Fibroblast of skin of left quadriceps (primary cell): ENCODE measurements around the gene NAB1.

Source experiments
- DNase-seq, 2 experiments: peaks; one replicate each; pipeline ENCODE4 v3.0.0-alpha.2; 2013; ENCODE audit warnings: low read depth in 2 of 2

NAB1 gene

DNA sequence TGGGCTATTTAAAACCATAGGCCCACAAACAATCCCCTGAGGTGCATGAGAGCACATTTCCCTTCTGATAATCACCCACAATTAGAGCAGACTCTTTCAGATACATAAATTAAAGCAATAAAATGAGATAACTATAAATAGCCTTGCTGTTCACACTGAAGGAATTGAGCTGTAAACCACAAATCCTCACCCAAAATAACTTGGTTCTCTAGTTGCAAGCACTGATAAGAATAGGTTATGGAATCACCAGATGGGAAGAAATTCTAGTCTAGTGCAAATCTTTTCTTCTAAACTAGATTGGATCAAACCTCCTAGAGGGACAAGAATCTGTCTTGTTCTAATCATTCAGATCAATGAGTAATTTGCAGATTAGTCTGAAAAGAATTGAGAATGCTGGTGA is 64.6 kb downstream of the NAB1 start:
- no peak for DNase-seq

- DNase-seq: no peak
Observed at GRCh38 chr2:190714958-190715357, 66.1 kb downstream of the NAB1 start.

DNA sequence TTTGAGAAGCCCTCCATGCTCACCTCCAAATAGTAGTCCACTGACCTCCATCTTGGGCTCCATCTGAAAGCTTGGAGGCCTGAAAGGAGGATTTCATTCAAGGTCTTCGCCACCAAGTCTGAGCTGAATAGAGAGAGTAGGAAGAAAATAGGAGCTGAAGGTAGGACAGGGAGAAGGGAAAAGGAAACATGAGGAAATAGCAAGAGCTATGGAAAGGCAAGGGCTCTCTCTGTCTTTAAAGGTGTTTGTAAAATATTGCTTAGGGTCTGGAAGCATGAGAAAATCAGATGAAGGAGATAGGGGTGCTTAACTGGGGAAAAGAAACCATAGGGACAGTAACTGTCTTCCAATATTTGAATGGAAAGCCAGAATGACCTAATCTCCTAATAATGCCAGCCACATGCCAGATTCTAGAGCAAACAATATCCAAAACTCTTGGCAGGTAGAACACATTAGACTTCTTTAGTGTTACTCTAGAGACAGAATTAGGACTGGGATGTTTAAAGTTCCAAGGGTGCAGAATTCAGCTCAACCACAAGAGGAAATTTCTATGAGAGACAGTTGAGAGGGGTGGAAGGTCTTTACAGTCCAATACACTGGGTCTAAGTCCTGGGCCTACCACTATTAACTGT is 67.4 kb downstream of the NAB1 start:
- no peak for DNase-seq

DNA sequence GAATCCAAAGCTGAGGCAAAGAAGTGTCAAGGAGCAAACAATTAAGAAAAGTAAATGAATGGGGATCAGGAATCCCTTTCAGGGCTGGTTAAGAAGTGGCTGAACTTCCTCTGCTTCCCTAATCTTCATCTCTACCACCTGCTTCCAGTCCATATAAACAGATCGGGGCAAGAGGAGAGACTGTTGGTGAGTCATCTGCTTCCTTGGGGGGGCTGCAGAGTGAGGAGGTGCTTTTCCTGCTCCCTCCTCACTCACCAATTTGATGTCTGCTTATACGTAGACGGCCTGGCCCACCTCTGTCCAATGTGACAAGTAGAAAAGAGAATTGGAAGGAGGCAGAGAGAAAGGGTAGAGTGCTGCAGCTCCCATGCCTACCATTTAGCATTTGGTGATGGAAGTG is 68.4 kb downstream of the NAB1 start:
- no peak for DNase-seq

DNA sequence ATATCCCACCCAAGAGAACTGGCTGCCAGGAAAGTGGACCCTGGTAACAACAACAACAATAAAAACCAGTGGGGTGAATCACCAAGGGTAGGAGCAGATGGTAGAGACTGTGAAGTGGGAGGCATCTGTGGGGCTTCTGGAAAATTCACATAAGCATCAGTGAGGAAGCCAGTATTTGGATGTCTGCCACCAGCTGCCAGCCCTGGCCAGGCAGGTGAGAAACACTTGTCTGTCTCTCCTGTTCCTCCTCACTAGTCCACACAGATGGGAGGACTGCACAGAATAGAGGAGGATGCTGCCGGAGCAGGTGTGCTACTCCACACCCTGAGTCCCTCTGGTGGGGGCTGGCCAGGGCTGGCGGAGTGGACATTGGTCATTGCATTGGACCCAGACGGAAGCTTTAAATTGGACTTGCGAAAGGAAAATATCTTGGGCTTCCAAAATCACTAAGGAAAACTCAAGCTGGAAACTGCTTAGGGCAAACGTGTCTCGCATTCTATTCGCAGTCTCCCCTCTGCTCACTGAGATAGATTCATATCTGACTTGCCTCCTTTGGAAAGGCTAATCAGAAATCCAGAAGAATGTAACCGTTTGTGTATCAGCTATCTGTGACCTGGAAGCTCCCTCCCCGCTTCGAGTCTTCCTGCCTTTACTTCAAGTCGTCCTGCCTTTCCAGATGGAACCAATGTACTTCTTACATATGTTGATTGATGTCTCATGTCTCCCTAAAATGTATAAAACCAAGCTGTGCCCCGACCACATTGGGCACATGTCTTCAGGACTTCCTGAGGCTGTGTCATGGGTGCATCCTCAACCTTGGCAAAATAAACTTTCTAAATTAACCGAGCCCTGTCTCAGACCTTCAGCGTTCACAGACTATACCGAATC is 69.1 kb downstream of the NAB1 start:
- DNase-seq: no peak

DNA sequence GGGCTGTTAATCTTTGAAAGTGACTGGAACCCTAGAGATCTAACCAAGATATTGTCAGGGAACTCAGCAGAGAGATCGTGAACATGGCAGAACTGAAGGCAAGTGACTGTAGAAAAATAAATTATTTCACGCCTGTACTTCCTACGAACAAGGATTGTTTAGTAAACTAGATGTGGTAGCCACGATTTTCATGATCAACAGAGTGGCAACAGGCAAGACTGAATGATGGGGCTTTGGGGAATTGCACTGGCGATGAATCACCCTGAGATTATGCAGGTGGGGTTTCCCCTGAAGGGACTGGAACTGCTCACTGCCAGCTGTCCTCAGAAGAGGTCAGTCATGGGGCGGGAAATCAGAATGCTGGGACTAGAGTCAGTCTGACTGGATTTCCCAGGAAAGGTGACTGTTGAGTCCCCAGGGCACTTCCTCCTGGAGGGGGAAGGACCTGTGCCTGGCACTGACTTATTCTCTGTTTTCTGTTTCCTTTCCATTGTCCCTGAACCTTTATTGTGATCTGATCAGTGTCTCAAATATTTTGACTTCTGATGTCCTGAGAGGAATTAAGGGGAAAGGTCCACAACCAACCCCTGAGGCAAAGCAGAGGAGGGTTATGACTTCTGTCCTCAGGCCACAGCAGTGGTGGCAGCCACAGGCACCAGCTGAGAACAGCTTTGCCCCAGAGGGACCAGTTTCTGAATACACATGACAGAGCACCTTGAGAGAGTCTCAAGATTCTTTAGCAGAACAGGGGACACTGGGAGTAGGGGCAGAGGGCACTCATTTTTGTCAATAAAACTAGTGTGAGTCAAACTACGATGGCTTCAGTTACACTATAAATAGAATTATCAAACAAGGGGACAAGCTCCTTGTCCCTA is 70.0 kb downstream of the NAB1 start:
- DNase-seq: peak in 1 of 2 experiments; percentile 34

DNA sequence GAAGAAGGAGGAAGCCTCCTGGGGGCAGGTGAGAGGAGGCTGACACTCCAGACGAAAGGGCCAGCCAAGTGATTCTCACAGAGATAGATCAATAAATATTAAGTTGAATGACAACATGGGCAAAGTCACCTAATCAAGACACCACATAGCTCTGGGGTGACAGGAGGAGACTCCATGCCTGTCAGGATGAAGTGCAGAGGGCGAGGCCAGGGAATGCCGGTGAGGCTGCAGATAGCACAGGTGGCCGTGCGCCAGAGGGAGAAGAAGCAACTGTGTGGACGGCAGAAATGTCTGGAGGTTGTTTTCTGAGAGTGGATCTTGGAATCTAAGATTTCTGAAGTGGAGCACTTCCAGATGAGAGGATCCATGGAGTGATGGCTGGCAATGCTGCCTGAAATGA is 71.4 kb downstream of the NAB1 start:
- DNase-seq: no peak

DNA sequence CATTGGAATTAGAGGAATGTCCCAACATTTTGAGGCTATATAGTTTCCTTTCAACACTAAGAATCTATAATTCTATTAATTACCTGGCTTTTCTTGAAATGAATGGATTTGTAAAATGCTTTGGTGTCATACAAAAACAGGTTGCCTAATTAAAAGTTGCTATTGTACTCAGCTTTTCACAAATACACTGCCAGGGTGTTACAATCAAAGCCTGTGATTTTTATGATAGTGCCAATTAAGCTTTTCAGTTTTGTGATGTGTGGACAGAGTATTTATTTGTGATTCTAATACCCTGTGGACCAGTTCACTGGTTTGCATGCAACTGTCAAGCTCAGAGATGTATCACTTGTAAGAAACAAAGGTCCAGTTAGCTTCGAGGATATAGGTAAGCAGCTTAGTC is 71.8 kb downstream of the NAB1 start:
- DNase-seq: no peak

DNA sequence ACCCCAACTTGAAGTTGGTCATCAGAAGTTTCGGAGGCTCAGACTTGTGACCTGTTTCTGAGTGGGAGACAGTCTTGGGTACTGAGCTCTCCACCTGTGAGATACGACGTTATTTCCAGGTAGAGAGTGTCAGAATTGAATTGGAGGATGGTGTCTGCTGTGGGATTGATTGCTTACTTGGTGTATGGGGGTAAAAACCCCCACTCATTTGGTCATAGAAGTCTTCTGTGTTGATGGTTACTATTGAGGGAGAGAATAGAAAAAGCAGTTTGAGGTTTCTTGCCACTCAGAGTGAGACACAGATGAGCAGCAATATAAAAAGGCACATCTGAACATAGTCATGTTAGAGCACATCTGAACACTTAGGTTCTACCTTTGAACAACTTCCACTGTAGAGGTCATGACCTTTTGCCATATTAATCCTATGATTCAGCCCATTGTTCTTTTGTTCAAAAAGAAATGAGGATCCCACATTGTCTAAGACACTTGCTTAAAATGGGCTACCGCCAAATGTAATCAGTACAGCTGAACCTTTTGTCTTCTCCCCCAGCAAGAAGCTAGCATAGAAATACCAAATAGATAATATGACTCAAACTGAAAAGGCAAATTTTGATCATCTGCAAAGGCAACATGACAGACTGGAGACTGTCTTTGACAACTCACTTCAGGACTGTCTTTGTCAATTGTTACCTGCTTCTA is 73.3 kb downstream of the NAB1 start:
- no peak for DNase-seq

DNA sequence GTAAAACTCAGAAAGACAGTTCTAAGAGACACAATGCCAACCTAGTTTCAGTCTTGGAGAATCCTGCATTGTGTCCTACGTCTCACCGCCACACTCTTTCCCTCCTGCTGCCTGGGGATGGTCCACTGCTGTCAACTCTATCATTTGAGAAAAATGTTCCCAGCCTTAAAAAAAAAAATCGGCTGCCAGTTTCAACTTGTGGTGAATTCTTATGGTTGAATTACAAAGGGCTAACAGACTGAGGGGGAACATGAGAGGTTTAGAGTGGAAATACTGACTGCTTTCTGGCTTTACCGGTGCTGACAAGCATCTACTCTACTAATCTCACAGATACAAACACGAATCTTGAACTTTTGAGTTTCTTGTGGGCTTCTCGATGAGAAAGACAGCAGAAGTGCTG is 74.0 kb downstream of the NAB1 start:
- no peak for DNase-seq

- no peak for DNase-seq
Observed at GRCh38 chr2:190723397-190724090, 74.7 kb downstream of the NAB1 start.

GRCh38 chr2:190726255-190726654 is 77.4 kb downstream of the NAB1 start:
- no peak for DNase-seq

GRCh38 chr2:190736355-190736754 is 87.5 kb downstream of the NAB1 start:
- DNase-seq: no peak

GRCh38 chr2:190740449-190740848 is 91.6 kb downstream of the NAB1 start:
- DNase-seq: no peak
